Stimulated activated CD8-positive, alpha-beta memory T cell treated with anti-CD3 and anti-CD28 coated beads, Interleukin-15, amount 100 ng/mL, for 24 hours (primary cell): ENCODE results near the gene TNFSF12.

Source experiments
- DNase-seq: peaks from one replicate; pipeline ENCODE4 v3.0.0-alpha.2; 2020; ENCODE audit warnings: low read depth

The TNFSF12 gene, protein sequence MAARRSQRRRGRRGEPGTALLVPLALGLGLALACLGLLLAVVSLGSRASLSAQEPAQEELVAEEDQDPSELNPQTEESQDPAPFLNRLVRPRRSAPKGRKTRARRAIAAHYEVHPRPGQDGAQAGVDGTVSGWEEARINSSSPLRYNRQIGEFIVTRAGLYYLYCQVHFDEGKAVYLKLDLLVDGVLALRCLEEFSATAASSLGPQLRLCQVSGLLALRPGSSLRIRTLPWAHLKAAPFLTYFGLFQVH

DNA sequence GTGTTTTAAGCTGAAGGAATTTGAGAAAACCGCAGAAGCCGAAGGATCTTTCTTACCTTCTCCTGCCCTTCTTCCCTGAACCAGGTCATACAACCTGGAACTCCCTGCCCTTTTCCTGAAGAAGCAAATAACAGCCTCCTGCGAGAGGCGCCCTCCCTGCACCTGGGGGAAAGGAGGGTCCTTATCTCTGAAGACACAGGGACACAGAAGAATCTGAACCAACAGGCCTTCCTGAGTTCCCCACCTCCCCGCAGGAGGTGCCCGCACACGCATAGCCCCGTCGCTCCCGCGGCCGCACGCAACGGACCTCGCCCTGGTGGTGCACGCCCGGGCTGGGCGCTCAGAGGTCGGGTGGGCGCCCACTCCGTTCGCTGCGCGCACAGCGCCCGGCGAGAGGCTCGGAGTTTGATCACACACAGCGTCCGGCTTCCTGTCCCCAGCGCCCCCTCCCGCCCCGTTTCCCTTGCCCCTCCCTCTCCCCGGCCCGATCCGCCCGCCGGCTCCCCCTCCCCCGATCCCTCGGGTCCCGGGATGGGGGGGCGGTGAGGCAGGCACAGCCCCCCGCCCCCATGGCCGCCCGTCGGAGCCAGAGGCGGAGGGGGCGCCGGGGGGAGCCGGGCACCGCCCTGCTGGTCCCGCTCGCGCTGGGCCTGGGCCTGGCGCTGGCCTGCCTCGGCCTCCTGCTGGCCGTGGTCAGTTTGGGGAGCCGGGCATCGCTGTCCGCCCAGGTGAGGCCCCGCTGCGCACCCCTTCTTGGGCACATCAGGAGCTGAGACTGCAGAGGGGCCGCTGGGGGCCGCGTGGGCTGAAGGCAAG, at the start of gene TNFSF12:
TNFSF12 (plus strand) TSS at position 474 of the 816 bp plus-strand sequence; CDS start at position 570, 96 bp downstream.
- DNase-seq = peak; percentile 21

DNA sequence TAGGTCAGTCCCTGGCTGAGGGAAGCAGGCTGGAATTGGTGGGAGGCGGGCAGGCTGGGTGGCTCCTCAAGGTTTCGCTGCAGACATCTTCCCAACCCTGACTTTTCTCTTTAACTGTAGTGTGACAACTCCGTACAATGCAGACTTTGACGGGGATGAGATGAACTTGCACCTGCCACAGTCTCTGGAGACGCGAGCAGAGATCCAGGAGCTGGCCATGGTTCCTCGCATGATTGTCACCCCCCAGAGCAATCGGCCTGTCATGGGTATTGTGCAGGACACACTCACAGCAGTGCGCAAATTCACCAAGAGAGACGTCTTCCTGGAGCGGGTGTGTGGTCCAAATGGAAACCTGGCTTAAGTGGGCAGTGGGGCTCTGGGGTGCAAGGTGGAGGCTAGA, 49.7 kb upstream of the TNFSF12 start:
- DNase-seq = no peak

DNA sequence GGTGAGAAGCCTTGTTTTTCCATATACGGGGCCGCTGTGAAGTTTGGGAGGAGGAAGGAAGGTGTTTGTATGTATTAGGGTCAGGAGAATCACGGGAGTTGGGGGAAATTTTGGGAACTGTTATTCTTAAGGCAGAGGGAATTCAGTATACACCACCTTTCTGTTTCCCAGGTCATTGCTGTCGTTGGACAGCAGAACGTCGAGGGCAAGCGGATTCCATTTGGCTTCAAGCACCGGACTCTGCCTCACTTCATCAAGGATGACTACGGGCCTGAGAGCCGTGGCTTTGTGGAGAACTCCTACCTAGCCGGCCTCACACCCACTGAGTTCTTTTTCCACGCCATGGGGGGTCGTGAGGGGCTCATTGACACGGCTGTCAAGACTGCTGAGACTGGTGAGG, 47.1 kb upstream of the TNFSF12 start:
- DNase-seq = no peak

DNA sequence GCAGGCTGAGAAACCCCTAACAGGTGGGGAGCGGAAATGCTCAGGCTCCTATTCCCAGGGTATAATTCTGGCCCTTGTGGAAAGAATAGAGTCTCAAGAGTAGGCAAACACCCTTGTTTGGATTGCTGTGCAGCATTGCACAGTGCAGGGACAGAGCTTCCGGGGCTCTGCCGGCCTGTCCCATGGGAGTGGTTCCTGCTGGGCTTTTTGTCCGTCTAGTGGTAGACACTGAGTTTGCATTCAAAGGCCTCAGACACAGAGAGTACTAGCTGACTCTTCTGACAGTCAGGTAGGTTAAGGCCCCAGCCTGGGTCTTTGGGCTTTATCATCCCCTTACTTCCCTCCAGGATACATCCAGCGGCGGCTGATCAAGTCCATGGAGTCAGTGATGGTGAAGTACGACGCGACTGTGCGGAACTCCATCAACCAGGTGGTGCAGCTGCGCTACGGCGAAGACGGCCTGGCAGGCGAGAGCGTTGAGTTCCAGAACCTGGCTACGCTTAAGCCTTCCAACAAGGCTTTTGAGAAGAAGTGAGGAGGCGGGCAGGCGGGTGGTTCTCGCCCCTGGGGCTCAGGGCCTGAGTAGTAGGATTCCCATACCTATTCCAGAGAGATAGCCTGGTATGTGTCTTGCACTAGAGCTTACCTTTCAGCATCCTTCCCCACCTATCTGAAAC, 46.5 kb upstream of the TNFSF12 start:
- no peak for DNase-seq

DNA sequence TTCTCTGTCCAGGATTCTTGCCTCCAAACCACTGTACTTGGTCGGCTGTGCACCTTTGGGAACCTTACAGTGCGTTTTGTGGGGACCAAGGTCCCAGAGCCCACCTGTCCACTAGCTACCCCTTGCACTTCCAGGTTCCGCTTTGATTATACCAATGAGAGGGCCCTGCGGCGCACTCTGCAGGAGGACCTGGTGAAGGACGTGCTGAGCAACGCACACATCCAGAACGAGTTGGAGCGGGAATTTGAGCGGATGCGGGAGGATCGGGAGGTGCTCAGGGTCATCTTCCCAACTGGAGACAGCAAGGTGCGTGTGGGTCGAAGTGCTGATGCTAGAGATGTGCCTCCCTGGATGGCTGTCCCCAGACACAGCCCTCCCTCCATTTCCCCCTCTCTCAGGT, 45.9 kb upstream of the TNFSF12 start:
- DNase-seq = no peak

DNA sequence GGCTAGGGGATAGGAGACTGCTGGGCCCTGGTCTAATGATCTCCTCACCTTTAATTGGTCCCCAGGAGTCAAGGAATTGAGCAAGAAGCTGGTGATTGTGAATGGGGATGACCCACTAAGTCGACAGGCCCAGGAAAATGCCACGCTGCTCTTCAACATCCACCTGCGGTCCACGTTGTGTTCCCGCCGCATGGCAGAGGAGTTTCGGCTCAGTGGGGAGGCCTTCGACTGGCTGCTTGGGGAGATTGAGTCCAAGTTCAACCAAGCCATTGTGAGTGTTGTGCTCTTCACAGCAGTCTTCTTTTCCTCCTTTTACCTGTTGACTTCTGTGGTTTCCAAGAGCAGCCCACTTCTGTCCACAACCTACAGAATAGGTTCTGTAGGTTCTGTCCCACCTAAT, 45.3 kb upstream of the TNFSF12 start:
- DNase-seq = no peak

DNA sequence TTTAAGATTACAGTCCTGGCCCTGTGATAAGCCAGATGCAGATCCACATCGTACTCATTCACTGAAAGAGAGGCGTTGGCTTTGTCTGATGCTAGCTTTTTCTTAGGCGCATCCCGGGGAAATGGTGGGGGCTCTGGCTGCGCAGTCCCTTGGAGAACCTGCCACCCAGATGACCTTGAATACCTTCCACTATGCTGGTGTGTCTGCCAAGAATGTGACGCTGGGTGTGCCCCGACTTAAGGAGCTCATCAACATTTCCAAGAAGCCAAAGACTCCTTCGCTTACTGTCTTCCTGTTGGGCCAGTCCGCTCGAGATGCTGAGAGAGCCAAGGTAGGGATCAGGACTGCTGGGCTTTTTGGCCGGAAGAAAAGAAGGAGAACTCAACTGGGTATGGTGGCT, 40.7 kb upstream of the TNFSF12 start:
- no peak for DNase-seq

DNA sequence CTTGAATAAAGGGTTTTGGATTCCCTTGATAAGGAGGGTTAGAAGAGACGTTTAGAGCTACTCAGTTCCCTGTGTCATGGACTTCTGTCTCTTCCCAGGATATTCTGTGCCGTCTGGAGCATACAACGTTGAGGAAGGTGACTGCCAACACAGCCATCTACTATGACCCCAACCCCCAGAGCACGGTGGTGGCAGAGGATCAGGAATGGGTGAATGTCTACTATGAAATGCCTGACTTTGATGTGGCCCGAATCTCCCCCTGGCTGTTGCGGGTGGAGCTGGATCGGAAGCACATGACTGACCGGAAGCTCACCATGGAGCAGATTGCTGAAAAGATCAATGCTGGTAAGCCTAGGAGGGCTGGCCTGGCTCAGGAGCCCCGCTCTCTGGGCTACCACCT, 40.0 kb upstream of the TNFSF12 start:
- DNase-seq = no peak

DNA sequence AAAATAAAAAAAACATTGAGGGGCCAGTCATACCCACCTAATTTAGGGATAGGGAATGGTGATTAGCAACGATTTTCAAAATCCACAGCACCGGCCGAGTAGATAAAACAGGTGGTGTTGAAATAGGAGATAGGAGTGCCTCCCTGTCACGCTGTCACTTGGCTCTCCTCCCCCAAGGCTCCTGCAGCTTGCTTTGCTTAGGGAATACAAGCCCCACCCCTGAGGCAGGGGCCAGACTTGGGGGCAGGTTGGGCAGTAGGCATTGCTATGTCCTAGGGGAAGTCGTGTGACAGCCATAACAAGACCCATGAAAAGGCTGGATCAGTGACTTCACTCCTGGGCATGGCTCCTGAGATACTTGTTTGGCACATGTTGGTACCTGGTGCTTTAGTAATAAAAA, 38.9 kb upstream of the TNFSF12 start:
- no peak for DNase-seq

DNA sequence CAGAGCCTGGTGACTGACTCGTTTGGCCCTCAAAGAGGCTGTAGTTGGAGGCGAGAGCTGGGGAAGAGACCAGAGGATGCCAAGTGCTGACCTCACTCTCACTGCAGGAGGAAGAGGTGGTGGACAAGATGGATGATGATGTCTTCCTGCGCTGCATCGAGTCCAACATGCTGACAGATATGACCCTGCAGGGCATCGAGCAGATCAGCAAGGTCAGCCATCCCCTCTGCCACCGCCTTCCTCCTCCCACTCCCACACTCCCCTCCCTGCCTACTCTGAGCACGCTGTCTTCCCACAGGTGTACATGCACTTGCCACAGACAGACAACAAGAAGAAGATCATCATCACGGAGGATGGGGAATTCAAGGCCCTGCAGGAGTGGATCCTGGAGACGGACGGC, 37.8 kb upstream of the TNFSF12 start:
- DNase-seq = no peak

DNA sequence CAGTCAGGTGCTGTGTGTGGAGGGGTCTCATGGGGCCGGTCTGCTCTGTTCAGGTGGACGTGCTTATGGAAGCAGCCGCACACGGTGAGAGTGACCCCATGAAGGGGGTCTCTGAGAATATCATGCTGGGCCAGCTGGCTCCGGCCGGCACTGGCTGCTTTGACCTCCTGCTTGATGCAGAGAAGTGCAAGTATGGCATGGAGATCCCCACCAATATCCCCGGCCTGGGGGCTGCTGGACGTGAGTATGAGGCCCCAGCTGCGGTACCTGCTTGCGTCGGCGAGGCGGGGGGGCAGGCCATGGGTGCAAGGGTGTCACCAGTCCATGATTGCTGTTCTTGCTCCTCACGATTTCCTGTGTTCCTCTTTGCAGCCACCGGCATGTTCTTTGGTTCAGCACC, 36.8 kb upstream of the TNFSF12 start:
- DNase-seq = no peak

DNA sequence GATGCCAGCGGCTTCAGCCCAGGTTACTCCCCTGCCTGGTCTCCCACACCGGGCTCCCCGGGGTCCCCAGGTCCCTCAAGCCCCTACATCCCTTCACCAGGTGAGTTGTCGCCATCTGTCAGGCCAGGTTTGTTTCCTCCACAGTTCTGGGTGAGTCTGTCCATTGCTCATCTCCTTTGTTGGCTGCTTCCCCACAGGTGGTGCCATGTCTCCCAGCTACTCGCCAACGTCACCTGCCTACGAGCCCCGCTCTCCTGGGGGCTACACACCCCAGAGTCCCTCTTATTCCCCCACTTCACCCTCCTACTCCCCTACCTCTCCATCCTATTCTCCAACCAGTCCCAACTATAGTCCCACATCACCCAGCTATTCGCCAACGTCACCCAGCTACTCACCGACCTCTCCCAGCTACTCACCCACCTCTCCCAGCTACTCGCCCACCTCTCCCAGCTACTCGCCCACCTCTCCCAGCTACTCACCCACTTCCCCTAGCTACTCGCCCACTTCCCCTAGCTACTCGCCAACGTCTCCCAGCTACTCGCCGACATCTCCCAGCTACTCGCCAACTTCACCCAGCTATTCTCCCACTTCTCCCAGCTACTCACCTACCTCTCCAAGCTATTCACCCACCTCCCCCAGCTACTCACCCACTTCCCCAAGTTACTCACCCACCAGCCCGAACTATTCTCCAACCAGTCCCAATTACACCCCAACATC, 35.9 kb upstream of the TNFSF12 start:
- no peak for DNase-seq

DNA sequence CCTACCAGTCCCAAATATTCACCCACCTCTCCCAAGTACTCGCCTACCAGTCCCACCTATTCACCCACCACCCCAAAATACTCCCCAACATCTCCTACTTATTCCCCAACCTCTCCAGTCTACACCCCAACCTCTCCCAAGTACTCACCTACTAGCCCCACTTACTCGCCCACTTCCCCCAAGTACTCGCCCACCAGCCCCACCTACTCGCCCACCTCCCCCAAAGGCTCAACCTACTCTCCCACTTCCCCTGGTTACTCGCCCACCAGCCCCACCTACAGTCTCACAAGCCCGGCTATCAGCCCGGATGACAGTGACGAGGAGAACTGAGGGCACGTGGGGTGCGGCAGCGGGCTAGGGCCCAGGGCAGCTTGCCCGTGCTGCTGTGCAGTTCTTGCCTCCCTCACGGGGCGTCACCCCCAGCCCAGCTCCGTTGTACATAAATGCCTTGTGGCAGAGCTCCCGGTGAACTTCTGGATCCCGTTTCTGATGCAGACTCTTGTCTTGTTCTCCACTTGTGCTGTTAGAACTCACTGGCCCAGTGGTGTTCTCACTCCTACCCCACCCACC, 34.9 kb upstream of the TNFSF12 start:
- DNase-seq = no peak

DNA sequence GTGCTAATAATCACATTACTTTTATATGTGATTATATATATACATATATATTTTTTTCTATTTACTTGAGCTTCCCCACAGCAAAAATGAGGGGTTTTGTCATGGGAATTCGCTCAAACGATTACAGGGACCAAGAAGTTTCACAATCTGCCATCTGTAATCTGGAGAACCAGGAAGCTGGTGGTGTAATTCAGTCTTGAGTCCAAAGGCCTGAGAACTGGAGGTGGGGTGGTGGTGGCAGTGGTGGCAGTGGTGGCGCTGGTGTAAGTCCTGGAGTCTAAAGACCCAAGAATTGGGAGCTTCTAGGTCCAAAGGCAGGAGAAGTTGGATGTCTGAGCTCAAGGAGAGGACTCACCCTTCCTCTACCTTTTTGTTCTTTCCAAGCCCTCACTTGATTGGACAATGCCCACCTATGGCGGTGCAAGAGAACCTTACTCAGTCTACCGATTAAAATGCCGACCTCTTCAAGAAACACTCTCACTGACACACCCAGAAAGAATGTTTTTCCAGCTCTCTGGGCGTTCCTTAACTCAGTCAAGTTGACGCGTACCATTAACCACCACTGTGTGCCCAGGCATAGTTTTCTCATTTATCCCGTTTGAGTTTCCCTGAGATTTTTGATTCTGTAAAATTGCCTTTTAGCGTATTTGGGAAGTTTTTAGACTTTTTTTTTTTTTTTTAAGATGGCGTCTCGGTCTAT, 32.8 kb upstream of the TNFSF12 start:
- DNase-seq = no peak

DNA sequence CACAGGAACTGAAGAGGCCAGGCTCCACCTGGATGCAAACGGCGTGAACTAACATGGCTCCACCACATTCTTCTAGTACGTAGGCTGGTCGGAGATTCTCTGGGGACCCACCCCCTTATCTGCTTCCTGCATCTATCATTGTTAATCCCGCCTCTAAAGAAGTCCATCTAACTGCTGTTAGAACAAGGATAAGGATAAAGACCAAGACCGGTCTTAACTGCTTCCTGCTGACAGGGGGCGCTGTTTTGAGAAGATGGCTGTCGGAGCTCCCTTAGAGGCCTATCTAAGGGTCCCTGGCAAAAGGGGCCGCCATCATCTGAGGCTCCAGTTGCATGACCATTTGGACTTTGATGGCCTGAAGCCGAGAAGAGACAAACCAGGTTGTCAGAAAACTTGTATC, 25.8 kb upstream of the TNFSF12 start:
- no peak for DNase-seq

DNA sequence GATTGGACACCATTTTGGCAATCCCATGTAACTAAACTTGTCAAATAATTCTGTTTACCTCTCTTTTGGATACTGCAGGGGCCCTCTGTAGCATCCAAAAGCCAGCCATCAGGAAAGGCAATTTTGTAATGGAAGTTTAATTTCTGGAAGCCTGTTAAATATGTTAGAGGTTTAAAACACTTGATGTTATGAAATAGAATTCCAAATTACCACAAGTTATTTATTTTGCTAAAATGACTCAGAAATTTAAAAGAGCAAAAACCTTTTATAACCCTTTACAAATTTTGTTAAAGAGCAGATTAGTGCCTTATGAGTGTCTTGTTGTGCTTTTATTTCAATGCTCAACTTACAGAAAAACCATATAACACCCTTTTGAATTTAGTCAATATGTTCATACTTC, 20.0 kb upstream of the TNFSF12 start:
- no peak for DNase-seq

DNA sequence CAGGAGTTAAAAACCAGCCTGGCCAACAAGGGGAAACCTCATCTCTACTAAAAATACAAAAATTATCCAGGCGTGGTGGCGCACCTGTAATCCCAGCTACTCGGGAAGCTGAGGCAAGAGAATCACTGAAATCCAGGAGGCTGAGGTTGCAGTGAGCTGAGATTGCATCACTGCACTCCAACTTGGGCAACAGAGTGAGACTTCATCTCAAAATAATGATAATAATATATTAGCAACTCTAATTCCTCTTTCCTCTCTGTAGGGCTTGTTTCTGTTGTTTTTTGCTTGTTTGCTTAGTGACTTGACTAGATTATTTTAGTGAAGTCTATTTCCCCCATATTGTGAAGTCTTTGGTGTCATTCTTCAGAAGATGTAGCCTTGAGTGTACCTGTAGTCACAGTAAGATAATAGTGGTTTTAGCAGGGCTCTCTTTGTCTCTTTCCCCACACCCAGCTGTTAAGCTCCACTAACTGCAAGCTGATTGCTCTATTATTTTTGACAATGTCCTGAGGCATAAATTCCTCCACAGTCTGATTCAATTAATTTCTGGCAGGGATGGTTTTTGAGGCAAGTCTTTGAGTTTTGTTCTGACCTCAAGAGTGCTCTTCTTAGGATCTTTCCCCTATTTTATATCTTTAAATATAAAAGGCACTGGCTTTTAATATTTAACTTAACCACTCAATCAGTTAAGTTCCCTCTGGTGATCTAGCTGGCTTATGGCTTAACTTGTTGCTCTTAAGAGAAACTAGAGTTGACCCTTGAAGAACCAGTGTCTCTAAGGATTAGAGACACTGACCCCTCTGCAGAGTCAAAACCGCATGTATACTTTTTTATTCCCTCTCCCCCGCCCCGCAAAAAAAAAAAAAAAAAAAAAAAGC, 18.6 kb upstream of the TNFSF12 start:
- DNase-seq = no peak

DNA sequence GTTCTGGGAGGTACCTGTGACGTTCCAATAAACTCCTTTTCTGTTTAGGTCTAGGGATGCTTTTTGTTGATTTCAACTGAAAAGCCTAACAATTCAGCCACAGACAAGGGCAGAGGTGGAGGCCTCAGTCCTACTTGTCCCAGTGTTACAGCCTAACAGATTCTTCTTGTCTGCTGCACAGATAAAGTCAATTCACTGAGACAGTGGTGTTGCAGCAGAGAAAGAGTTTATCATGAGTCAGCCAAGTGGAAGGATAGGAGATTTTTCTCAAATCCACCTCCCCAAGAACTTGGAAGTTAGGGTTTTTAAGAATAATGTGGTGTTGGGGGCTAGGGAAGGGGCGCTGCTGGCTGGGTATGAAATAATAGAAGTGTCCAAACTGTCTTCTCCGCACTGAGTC, 10.8 kb upstream of the TNFSF12 start:
- no peak for DNase-seq

DNA sequence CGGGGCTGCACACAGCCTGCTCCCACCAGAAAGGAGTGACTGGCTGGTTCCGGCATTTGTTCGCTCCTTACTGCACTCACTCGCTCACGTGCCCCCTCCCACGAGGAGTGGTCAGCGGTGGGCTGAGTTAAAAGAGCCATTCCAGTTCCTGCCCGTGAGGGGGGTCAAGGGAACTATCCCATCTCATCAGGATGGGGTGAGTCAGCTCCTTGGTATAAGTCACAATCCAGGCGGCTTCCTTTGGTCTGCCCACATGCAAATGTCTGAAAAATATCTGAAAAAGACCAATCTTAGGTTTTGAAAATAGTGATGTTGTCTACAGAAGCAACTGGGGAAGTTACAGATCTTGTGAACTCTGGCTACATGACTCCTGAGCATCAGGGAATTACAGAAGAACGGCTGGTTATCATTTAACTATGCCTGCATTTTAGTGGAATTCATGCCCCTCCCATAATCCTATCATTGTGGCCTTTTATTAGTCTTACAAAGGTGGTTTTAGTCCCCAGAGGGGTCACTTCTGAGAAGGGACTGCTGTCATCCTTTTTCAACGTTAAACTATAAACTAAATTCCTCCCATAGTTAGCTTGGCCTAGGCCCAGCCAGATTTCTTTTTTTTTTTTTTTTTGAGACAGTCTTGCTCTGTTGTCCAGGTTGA, 9.8 kb upstream of the TNFSF12 start:
- DNase-seq = no peak

DNA sequence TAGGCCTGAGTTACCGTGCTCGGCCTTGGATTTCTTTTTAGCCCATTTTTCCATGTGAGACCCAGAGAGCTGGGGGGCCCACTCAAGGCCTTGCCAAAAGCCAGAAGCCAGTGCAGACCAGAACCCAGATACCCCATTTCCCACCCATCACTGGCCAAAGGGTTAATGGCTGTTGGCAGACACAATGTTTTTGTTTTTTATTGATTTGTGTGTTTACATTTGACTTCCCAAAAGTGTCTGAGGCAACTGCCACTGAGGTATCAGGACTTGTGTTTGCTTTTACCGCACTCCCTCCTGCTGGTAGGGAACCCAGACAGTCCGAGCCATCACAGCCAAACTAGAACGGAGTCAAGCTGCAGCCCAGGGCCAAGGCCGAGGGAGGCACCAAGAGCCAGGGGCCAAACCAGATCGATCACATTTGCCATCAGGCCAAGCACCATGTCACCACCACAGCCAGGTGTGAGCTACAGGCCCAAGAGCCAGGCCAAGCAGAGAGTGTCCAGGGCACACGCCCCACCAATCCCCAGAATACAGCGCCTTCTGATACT, 7.7 kb upstream of the TNFSF12 start:
- no peak for DNase-seq
